Astrocyte of the spinal cord (primary cell): ENCODE results near the gene PODN.

Source experiments
- DNase-seq: peaks from one replicate; pipeline ENCODE4 v3.0.0; 2011; ENCODE audit warnings: low read depth, low spot score
- H3K4me3 ChIP-seq: 2 replicates; pipeline ENCODE4 v1.5.1; 2011; ENCODE audit warnings: low read depth, mild to moderate bottlenecking, low read length, moderate library complexity
- CTCF ChIP-seq: IDR thresholded peaks from 2 replicates; pipeline ENCODE4 v1.5.1; 2012; ENCODE audit warnings: low read depth, mild to moderate bottlenecking, low read length, inconsistent platforms
- in situ Hi-C: cut with HindIII; loops from 2 replicates; pipeline ENCODE4 v1.10.0; 2017; ENCODE audit warnings: low sequenced_read_pairs

The PODN gene

GRCh38 chr1:53107570-53108322, 45.7 kb downstream of the PODN start:
- H3K4me3 ChIP-seq, result no peak overlapping the region
- in situ Hi-C loops, result no loop called here
- no peak for TF ChIP-seq CTCF
- DNase-seq, result peak; percentile 67

GRCh38 chr1:53108646-53109580, 46.9 kb downstream of the PODN start:
- DNase-seq, result no peak
- in situ Hi-C loops, result no loop called here
- no peak for TF ChIP-seq CTCF
- H3K4me3 ChIP-seq, result no peak overlapping the region

GRCh38 chr1:53110370-53111072, 48.5 kb downstream of the PODN start:
- TF ChIP-seq CTCF, result no peak
- peak; percentile 37 for DNase-seq
- H3K4me3 ChIP-seq, result no peak overlapping the region
- in situ Hi-C loops, result no loop called here

DNA sequence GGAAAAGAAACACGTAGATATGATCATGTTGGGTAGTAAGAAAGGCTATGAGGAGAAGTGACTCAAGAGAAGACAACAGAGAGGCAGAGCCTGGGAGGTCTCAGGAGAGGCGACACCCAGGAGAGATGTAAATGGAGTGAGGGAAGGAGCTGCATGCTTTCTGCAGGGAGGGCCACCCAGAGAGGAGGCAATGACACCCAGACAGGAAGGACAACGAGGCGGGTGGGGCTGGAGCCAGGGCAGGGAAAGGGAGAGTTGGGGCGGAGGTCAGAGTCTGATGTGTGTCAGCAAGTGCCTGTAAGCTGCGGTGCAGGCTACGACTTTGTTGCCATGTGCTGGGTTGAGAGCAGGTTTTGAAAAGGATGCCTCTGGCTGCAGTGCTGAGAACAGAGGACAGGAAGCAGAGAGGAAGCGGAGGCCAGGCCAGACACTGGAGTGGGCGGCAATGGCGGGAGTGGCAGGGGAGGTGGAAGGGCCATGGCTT, 49.1 kb downstream of the PODN start:
- no peak for DNase-seq
- in situ Hi-C loops, result no loop called here

GRCh38 chr1:53111693-53112092, 49.7 kb downstream of the PODN start:
- no peak for TF ChIP-seq CTCF
- DNase-seq, result no peak
- H3K4me3 ChIP-seq, result no peak overlapping the region
- in situ Hi-C loops, result no loop called here

More for the DNA sequence above, 49.1 kb downstream of the PODN start:
- no peak overlapping the region for H3K4me3 ChIP-seq
- no peak for TF ChIP-seq CTCF

DNA sequence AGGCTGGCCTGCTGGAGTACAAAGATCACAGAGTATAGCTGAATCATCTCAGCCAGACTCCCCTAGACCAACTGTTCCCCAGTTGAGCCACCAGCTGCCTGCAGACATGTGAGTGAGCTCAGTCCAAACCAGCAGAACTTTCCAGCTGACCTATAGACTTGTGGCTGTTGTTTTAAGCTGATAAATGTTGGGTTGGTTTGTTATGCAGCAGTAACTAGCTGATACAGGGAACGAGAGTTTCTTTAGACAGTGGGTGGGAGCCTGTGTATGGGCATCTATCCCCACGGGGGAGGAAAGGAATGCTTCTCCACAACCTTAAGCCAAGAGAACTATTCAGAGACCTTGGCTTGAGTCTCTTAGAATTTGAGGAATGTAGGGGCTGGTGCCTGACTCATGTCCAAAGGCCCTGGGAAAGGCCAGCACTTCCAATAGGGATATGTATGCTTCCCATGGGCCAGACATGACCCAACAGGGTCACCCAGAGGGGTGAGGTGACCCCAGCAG, 50.3 kb downstream of the PODN start:
- H3K4me3 ChIP-seq, result no peak overlapping the region
- in situ Hi-C loops, result no loop called here
- peak; percentile 33 for DNase-seq
- no peak for TF ChIP-seq CTCF
